K562 (cell line): ENCODE measurements around the gene ASF1B.

Source experiments
- CTCF ChIP-seq, 3 experiments: IDR thresholded peaks in 2 of 3; conservative IDR thresholded peaks in 1 of 3; 2 replicates each; pipeline ENCODE4 v1.5.1; 2011 to 2012; ENCODE audit warnings: low read length in 3 of 3, mild to moderate bottlenecking in 3 of 3, control low read depth in 2 of 3, improper control_type of control experiment in 1 of 3, inconsistent platforms in 1 of 3, low read depth in 1 of 3, mixed read lengths in 1 of 3, moderate library complexity in 1 of 3; ENCODE audit not compliant: insufficient read depth in 2 of 3
- ELF4 ChIP-seq: fragments of 450-650 bp; formaldehyde crosslinking; IDR thresholded peaks from 2 replicates; pipeline ENCODE4 v1.4.0; 2022; ENCODE audit warnings: missing genetic modification characterization
- ESRRA ChIP-seq: fragments of 450-650 bp; IDR thresholded peaks from 2 replicates; pipeline ENCODE4 v1.6.1; 2014; ENCODE audit warnings: low read depth, mild to moderate bottlenecking, moderate library complexity, borderline replicate concordance
- NFIC ChIP-seq: fragments of 450-650 bp; IDR thresholded peaks from 2 replicates; pipeline ENCODE4 v1.6.1; 2017; ENCODE audit warnings: mild to moderate bottlenecking, inconsistent platforms
- SMAD4 ChIP-seq: fragments of 250-450 bp; sonication (Bioruptor Pico); conservative IDR thresholded peaks from 2 replicates; pipeline ENCODE4 v1.8.0; 2021; ENCODE audit warnings: inconsistent platforms, mild to moderate bottlenecking, moderate library complexity
- ZKSCAN1 ChIP-seq: fragments of 150-350 bp; IDR thresholded peaks from 2 replicates; pipeline ENCODE4 v1.6.1; 2016; ENCODE audit warnings: low read depth, low read length

GRCh38 chr19:14155371-14155770 is 19.0 kb upstream of the ASF1B start:
- no peak for TF ChIP-seq ESRRA
- no peak for TF ChIP-seq SMAD4 (CRISPR knock-in tag)
- TF ChIP-seq CTCF (IDR thresholded peaks at IDR 0.05 in 2 of 3, conservative IDR thresholded peaks at IDR 0.05 in 1 of 3; ENCODE audit: insufficient read depth in 2 of 3, low read depth in 1 of 3, low read length in 3 of 3) = no peak
- TF ChIP-seq ZKSCAN1 = no peak
- no peak for TF ChIP-seq ELF4 (CRISPR knock-in tag)
- TF ChIP-seq NFIC = no peak
